Upper lobe of left lung (tissue), 6 donors: Measurements from ENCODE around the gene DIPK1A. TPM values are rescaled to one million over a fixed set of nuclear protein-coding genes. Genes with fewer than 3 reads are reported as not detected.

Source experiments
- ATAC-seq, 2 donors: fragments of 200-7000 bp; cut with Tn5 transposase; one replicate each; pipeline ENCODE4 v1.9.1; 2022; ENCODE audit warnings: mild to moderate bottlenecking in 2 of 2, moderate library complexity in 2 of 2; ENCODE audit not compliant: low FRiP score in 2 of 2
- DNase-seq, 2 donors: peaks; one replicate each; pipeline ENCODE4 v3.0.0-alpha.2; 2019 to 2020
- H3K27ac ChIP-seq, 4 donors: fragments of 200-600 bp; sonication (generic); one replicate each; pipeline ENCODE4 v1.5.1; 2016 to 2019
- H3K27me3 ChIP-seq, 4 donors: fragments of 200-600 bp; sonication (generic); one replicate each; pipeline ENCODE4 v1.5.1; 2017 to 2019
- H3K36me3 ChIP-seq, 4 donors: fragments of 200-600 bp; sonication (generic); one replicate each; pipeline ENCODE4 v1.5.1; 2016 to 2019
- H3K4me1 ChIP-seq, 4 donors: fragments of 200-600 bp; sonication (generic); one replicate each; pipeline ENCODE4 v1.5.1; 2018 to 2019
- H3K4me3 ChIP-seq, 4 donors: fragments of 200-600 bp; sonication (generic); one replicate each; pipeline ENCODE4 v1.5.1; 2017 to 2019; ENCODE audit warnings: mild to moderate bottlenecking in 2 of 4, moderate library complexity in 1 of 4
- H3K9me3 ChIP-seq, 4 donors: fragments of 200-600 bp; sonication (generic); one replicate each; pipeline ENCODE4 v1.5.1; 2018 to 2019
- EP300 ChIP-seq, 4 donors: sonication (generic); formaldehyde crosslinking; IDR thresholded peaks; one replicate each; pipeline ENCODE4 v1.5.1; 2017; ENCODE audit warnings: antibody characterized with exemption in 4 of 4, control low read depth in 2 of 4
- POLR2A ChIP-seq, 4 donors: fragments of 450-650 bp; IDR thresholded peaks; one replicate each; pipeline ENCODE4 v1.5.1; 2016 to 2017; ENCODE audit warnings: antibody characterized with exemption in 4 of 4, mild to moderate bottlenecking in 2 of 4
- POLR2AphosphoS5 ChIP-seq, 2 donors: sonication (generic); formaldehyde crosslinking; IDR thresholded peaks; one replicate each; pipeline ENCODE4 v1.5.1; 2017; ENCODE audit warnings: antibody characterized with exemption in 2 of 2
- WGBS, 2 donors: methylation state at CpG; one replicate each; pipeline ENCODE4 v1.1.5; 2017 to 2018; 5-methylcytosine and 5-hydroxymethylcytosine counted together
- total RNA-seq, 6 donors: library from RNA; depleted of rRNA in 4 of 6; stranded (reverse); fragments of >200 nt in 4 of 6; gene quantifications; one replicate each; pipeline versions ENCODE4 v1.1.0 to v1.2.1, GENCODE V29; 2016 to 2021
- TF ChIP-seq, protein P1 (sequence below), 6 experiments: fragments of 450-650 bp in 4 of 6; fragments of 200-600 bp in 2 of 6; sonication (generic) in 2 of 6; IDR thresholded peaks; one replicate each; pipeline ENCODE4 v1.5.1; 2016 to 2019; ENCODE audit warnings: antibody characterized with exemption in 6 of 6
- donor health status: DM: no; HTN: no; CAD: no; lungs with moderate emphysema.
- donor health status: DM: no; HTN: yes; CAD: no; lungs with severe emphysema.

DIPK1A gene
- total RNA-seq, 6 donors from 2014 or later: 2.8 to 15.2 (median 4.4) TPM

- H3K27ac ChIP-seq: no peak overlapping the region
- no peak for ATAC-seq
- H3K4me1 ChIP-seq: peaks cover 9 to 52% (median 18%) of the 10 kb centered on the region in 4 donors
- no peaks in the 10 kb centered on the region for H3K27me3 ChIP-seq
- TF ChIP-seq EP300 (IDR thresholded peaks at IDR 0.05): no peak
- TF ChIP-seq, protein P1, sequence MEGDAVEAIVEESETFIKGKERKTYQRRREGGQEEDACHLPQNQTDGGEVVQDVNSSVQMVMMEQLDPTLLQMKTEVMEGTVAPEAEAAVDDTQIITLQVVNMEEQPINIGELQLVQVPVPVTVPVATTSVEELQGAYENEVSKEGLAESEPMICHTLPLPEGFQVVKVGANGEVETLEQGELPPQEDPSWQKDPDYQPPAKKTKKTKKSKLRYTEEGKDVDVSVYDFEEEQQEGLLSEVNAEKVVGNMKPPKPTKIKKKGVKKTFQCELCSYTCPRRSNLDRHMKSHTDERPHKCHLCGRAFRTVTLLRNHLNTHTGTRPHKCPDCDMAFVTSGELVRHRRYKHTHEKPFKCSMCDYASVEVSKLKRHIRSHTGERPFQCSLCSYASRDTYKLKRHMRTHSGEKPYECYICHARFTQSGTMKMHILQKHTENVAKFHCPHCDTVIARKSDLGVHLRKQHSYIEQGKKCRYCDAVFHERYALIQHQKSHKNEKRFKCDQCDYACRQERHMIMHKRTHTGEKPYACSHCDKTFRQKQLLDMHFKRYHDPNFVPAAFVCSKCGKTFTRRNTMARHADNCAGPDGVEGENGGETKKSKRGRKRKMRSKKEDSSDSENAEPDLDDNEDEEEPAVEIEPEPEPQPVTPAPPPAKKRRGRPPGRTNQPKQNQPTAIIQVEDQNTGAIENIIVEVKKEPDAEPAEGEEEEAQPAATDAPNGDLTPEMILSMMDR (IDR thresholded peaks at IDR 0.05): no peak
- TF ChIP-seq POLR2AphosphoS5 (IDR thresholded peaks at IDR 0.05): no peak
- TF ChIP-seq POLR2A (IDR thresholded peaks at IDR 0.05): no peak
- no peaks in the 10 kb centered on the region for H3K9me3 ChIP-seq
- 62 to 71% methylated on average over 2 of the region's 2 CpGs for WGBS, 2 donors
- no peak overlapping the region for H3K4me3 ChIP-seq
- DNase-seq: no peak
- peaks cover 44 to 100% (median 70%) of the 10 kb centered on the region in 4 donors for H3K36me3 ChIP-seq
Measured at GRCh38 chr1:92839442-92839841, 121.8 kb downstream of the DIPK1A start.

- peaks cover 44 to 100% (median 66%) of the 10 kb centered on the region in 4 donors for H3K36me3 ChIP-seq
- TF ChIP-seq POLR2AphosphoS5 (IDR thresholded peaks at IDR 0.05) (no peak), EP300 (IDR thresholded peaks at IDR 0.05) (no peak), POLR2A (IDR thresholded peaks at IDR 0.05) (no peak)
- TF ChIP-seq, protein P1 (IDR thresholded peaks at IDR 0.05): no peak
- ATAC-seq (no peak), DNase-seq (no peak)
- WGBS, 2 donors: 0 to 27% methylated on average over 1 of the region's 1 CpG
- no peak overlapping the region for H3K27ac ChIP-seq
- no peak overlapping the region for H3K4me3 ChIP-seq
- no peaks in the 10 kb centered on the region for H3K27me3 ChIP-seq
- peaks cover 18 to 61% (median 27%) of the 10 kb centered on the region in 4 donors for H3K4me1 ChIP-seq
- no peaks in the 10 kb centered on the region for H3K9me3 ChIP-seq
Measured at GRCh38 chr1:92838519-92838918, 122.7 kb downstream of the DIPK1A start.

DNA sequence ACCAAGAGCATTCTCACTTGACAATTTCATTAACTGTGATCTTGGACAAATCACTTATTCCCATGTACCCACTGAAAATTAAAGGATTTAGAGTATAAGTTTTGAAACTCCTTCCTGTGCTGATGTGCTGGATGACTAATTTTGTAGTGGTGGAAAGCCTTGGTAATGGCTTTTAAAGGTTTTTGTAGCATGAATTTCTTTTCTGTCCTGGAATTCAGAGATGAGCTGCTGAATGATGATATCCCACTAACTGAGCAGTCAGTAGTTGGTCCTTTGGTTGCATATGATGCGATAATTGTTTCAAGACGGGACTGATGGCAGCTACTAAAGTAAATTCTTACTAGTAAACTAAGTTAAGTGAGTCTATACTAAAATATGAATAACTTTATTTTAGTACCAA lies 124.2 kb downstream of the DIPK1A start:
- 85 to 90% methylated on average over 2 of the region's 2 CpGs for WGBS, 2 donors
- peaks cover 35 to 90% (median 55%) of the 10 kb centered on the region in 4 donors for H3K36me3 ChIP-seq

DNA sequence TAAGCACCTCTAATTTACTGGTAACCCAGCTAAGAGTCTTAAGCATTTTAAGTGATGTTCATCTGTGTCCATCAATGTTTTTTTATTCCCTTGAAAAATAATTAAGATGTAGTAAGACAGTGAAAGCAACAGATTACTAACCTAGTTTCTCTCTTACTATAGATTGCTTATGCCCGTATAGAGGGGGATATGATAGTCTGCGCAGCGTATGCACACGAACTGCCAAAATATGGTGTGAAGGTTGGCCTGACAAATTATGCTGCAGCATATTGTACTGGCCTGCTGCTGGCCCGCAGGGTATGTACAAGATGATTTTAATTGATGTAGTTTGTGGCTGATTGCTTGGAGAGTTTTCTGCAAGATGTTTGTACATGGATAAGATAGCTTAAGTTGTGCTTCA lies 126.6 kb downstream of the DIPK1A start:
- TF ChIP-seq POLR2AphosphoS5 (IDR thresholded peaks at IDR 0.05): no peak
- TF ChIP-seq POLR2A (IDR thresholded peaks at IDR 0.05): no peak
- TF ChIP-seq, protein P1 (IDR thresholded peaks at IDR 0.05): no peak
- TF ChIP-seq EP300 (IDR thresholded peaks at IDR 0.05): no peak
- Histone ChIP-seq H3K4me3 (peak overlapping the region in 1 of 4 donors; percentile 95), H3K36me3 (peaks cover 24 to 65% (median 36%) of the 10 kb centered on the region in 4 donors), H3K27me3 (no peaks in the 10 kb centered on the region), H3K9me3 (no peaks in the 10 kb centered on the region), H3K27ac (peak overlapping the region in 1 of 4 donors; percentile 96), H3K4me1 (peaks cover 28 to 72% (median 33%) of the 10 kb centered on the region in 4 donors)
- 71 to 78% methylated on average over 5 of the region's 5 CpGs for WGBS, 2 donors
- ATAC-seq: no peak
- DNase-seq: no peak

More for the DNA sequence above, 124.2 kb downstream of the DIPK1A start:
- ATAC-seq (no peak), DNase-seq (no peak)
- no peaks in the 10 kb centered on the region for H3K9me3 ChIP-seq
- no peaks in the 10 kb centered on the region for H3K27me3 ChIP-seq
- peaks cover 25 to 72% (median 32%) of the 10 kb centered on the region in 4 donors for H3K4me1 ChIP-seq
- no peak overlapping the region for H3K4me3 ChIP-seq
- TF ChIP-seq POLR2AphosphoS5 (IDR thresholded peaks at IDR 0.05) (no peak), EP300 (IDR thresholded peaks at IDR 0.05) (no peak), POLR2A (IDR thresholded peaks at IDR 0.05) (no peak)
- TF ChIP-seq, protein P1 (IDR thresholded peaks at IDR 0.05): no peak
- H3K27ac ChIP-seq: no peak overlapping the region

DNA sequence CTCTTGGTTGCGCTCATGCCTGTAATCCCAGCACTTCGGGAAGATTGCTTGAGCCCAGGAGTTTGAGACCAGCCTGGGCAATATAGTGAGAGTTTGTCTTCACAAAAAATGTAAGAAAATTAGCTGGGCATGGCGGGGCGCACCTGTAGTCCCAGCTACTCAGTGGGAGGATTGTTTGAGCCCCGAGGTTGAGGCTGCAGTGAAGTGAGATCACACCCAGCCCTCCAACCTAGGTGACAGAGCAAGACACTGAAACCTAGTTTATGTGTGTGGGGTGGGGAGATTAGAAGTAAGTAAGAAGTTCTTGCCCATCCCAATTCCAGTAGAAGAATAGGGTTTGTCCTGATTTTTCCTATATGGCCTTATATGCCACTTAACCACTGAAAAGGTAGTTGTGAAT lies 127.4 kb downstream of the DIPK1A start:
- TF ChIP-seq POLR2AphosphoS5 (IDR thresholded peaks at IDR 0.05) (no peak), EP300 (IDR thresholded peaks at IDR 0.05) (no peak), POLR2A (IDR thresholded peaks at IDR 0.05) (no peak)
- TF ChIP-seq, protein P1 (IDR thresholded peaks at IDR 0.05): no peak
- Histone ChIP-seq H3K9me3 (no peaks in the 10 kb centered on the region), H3K36me3 (peaks cover 19 to 58% (median 32%) of the 10 kb centered on the region in 4 donors), H3K4me1 (peaks cover 23 to 66% (median 33%) of the 10 kb centered on the region in 4 donors), H3K27me3 (no peaks in the 10 kb centered on the region), H3K4me3 (peak overlapping the region in 1 of 4 donors; percentile 95), H3K27ac (peak overlapping the region in 3 of 4 donors; percentile 0 to 96 (median 94))
- no peak for DNase-seq
- 59 to 70% methylated on average over 5 of the region's 5 CpGs for WGBS, 2 donors
- ATAC-seq: no peak
